HL-60 (cell line): Measurements from ENCODE around the gene SLITRK5.

ENCODE experiments used
- DNase-seq, 2 experiments: peaks; one replicate each; pipeline ENCODE4 v3.0.0-alpha.2; 2010 to 2020; ENCODE audit warnings: low read depth in 1 of 2, low spot score in 1 of 2
- H3K27ac ChIP-seq: fragments of 250-450 bp; sonication (Bioruptor Pico); replicated peaks from 2 replicates; pipeline ENCODE4 v1.5.1; 2020; ENCODE audit warnings: mild to moderate bottlenecking, moderate library complexity
- H3K27me3 ChIP-seq: fragments of 250-450 bp; sonication (Bioruptor Pico); 2 replicates; pipeline ENCODE4 v1.5.1; 2021; ENCODE audit warnings: mild to moderate bottlenecking, moderate library complexity; ENCODE audit not compliant: insufficient read depth, poor library complexity, severe bottlenecking
- H3K4me3 ChIP-seq: replicated peaks from 2 replicates; pipeline ENCODE4 v1.5.1; 2011; ENCODE audit warnings: mild to moderate bottlenecking, control low read depth, low read length; ENCODE audit not compliant: insufficient read depth
- CTCF ChIP-seq: IDR thresholded peaks from one replicate; pipeline ENCODE4 v1.5.1; 2011; ENCODE audit warnings: low read length, control low read depth, inconsistent platforms; ENCODE audit not compliant: insufficient read depth
- GABPA ChIP-seq: IDR thresholded peaks from 2 replicates; pipeline ENCODE4 v1.6.1; 2012; ENCODE audit warnings: low read depth
- POLR2AphosphoS5 ChIP-seq: IDR thresholded peaks from 2 replicates; pipeline ENCODE4 v1.6.1; 2012; ENCODE audit warnings: low read depth
- REST ChIP-seq: IDR thresholded peaks from 2 replicates; pipeline ENCODE4 v1.6.1; 2012; ENCODE audit warnings: low read depth; ENCODE audit not compliant: insufficient replicate concordance
- SPI1 ChIP-seq: IDR thresholded peaks from 2 replicates; pipeline ENCODE4 v1.6.1; 2012; ENCODE audit warnings: low read depth, mild to moderate bottlenecking, borderline replicate concordance

Gene SLITRK5

GRCh38 chr13:87698268-87698667 lies 27.1 kb downstream of the SLITRK5 start:
- no peak overlapping the region for H3K4me3 ChIP-seq
- TF ChIP-seq POLR2AphosphoS5 (no peak), GABPA (no peak), SPI1 (no peak), REST (no peak), CTCF (no peak)
- DNase-seq: no peak

GRCh38 chr13:87709947-87710346 lies 38.8 kb downstream of the SLITRK5 start:
- DNase-seq: no peak
- TF ChIP-seq CTCF (no peak), POLR2AphosphoS5 (no peak), REST (no peak), SPI1 (no peak), GABPA (no peak)
- no peak overlapping the region for H3K27ac ChIP-seq
- H3K4me3 ChIP-seq: no peak overlapping the region
- no peaks in the 10 kb centered on the region for H3K27me3 ChIP-seq

More at GRCh38 chr13:87698268-87698667, 27.1 kb downstream of the SLITRK5 start:
- no peak overlapping the region for H3K27ac ChIP-seq
- H3K27me3 ChIP-seq: no peaks in the 10 kb centered on the region

GRCh38 chr13:87712012-87712411 lies 40.8 kb downstream of the SLITRK5 start:
- no peak for DNase-seq
- Histone ChIP-seq H3K27ac (no peak overlapping the region), H3K27me3 (no peaks in the 10 kb centered on the region), H3K4me3 (no peak overlapping the region)
- TF ChIP-seq POLR2AphosphoS5: no peak
- no peak for TF ChIP-seq REST
- no peak for TF ChIP-seq CTCF
- no peak for TF ChIP-seq SPI1
- TF ChIP-seq GABPA: no peak
